Renal cortical epithelial cell (primary cell): ENCODE results near the gene PTOV1. TPM values are rescaled to one million over a fixed set of nuclear protein-coding genes. Genes with fewer than 3 reads are reported as not detected.
A peak's percentile ranks its signal among the peaks of the same experiment; 100 is the strongest.
"Not testable (repeated sequence)": the region's sequence is repeated elsewhere in the genome, so short reads cannot be mapped to it uniquely, and the experiment has no call there.

Experiments used
- DNase-seq: peaks from one replicate; pipeline ENCODE4 v3.0.0-alpha.2; 2011; ENCODE audit warnings: low read depth
- total RNA-seq: library from RNA; depleted of rRNA; stranded (reverse); fragments of >200 nt; gene quantifications from 2 replicates; pipeline ENCODE4 v1.2.3, GENCODE V29; 2014

Gene PTOV1
- total RNA-seq, 1 donor from 2014 or later, result 106 TPM

DNA sequence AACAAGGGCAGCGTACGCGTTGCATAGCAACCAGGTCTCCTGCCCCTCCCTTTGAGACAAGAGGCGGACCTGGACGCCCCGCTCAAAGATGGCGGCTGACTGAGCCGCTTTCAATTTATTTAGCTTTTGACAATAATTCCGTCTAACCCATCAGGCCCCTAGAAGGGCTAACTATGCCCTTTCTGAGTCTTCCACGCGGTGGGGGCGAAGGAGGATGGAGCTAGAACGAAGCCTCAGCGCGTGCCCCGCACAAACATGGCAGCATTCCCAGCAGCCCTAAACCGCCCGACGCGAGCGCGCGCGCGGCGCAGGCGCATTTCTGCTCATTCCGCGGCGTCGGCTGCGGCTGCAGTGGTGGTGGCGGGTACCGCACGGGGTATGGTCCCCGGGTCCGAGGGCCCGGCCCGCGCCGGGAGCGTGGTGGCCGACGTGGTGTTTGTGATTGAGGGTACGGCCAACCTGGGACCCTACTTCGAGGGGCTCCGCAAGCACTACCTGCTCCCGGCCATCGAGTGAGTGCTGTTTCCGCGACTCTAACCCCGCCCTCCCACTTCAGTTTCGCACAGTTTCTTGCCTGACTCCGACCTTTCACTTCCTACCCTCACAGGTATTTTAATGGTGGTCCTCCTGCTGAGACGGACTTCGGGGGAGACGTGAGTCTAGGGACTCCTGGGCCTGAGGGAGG lies 32.9 kb upstream of the PTOV1 start, which contains the start of gene MED25:
Gene MED25, plus strand, starts transcription at position 326 of the 685 bp plus-strand sequence. Its CDS starts 53 bp downstream, at position 379.
- DNase-seq, result peak; percentile 71

GRCh38 chr19:49818649-49819370 lies 32.1 kb upstream of the PTOV1 start:
- no peak for DNase-seq

DNA sequence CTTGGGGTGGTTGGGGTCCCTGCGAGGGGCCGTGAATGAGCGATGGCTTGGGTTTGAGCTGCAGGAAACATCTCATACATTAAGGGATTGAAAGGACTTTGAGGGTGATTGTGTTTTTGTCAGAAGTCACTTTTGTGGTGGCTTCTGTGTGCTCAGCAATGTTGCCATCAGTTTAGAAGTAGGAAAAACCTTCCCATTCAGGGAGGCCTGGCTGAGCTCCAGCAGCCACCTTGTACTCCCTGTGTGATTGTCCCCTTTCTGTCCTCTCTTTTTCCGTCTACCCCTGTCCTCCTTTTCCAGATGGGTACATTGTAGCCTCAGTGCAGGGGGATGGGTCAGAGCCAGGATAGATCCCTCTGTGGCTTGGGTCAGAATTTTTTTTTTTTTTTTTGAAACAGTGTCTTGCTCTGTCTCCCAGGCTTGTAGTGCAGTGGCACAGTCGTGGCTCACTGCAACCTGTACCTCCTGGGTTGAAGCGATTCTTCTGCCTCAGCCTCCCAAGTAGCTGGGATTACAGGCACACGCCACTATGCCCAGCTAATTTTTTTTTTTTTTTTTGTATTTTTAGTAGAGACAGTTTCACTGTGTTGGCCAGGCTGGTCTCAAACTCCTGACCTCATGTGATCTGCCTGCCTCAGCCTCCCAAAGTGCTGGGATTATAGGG lies 31.4 kb upstream of the PTOV1 start:
- not testable (repeated sequence) for DNase-seq

DNA sequence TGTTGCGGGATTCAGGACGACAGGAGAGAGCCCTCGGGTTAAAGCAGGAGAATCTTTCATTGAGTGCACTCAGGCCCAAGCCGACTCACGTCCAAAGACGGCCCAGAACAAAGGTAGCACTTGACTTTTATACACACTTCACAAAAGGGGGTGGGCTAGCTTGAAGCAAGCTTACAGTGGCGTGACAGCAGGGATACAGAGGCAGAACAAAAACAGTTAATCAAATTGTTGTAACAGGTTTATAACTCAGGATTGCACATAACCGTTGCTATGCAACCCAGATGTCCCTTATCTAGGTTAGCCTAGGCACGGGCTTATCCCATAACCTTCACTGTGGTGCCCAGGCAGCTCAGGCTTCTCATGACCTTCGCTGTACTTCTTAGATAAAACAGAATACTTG lies 30.8 kb upstream of the PTOV1 start:
- no peak for DNase-seq

- DNase-seq, result no peak
Measured at GRCh38 chr19:49823472-49823871, 27.5 kb upstream of the PTOV1 start.

DNA sequence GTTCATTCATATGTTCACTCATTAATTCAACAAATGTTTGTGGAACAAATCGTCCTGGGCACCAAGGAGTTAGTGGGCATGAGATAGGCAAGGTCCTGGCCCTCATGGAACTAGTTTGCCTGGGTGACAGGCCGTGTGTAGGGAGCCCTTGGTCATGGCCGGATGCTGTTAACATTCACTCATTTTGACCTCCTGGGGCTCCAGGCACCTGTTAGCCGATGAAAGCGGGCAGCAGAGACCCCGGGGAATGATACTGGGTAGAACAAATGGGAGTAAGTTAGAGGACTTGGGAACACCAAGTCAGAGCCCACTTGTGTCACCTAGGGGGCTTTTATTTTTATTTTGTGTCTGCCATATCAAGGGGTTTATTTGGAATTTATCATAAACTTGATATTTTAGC lies 26.3 kb upstream of the PTOV1 start:
- no peak for DNase-seq

DNA sequence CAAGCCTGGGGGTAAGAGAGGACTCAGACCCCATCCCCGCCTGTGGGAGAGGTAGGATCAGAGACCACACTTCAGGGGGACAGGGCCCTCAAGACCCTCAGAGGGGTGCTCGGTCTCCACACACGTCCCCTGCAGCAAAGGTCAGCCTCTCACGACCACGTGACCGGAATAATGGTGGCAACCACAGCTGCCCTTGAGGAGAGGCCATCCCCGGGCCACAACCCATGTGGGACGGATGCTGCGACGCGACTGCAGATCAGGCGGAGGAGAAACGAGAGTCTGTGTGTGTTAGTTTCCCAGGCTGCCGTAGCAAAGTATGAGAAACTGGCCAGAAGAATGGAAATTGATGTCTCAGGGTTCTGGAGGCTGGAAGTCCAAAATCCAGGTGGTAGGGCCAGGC lies 23.9 kb upstream of the PTOV1 start:
- no peak for DNase-seq

DNA sequence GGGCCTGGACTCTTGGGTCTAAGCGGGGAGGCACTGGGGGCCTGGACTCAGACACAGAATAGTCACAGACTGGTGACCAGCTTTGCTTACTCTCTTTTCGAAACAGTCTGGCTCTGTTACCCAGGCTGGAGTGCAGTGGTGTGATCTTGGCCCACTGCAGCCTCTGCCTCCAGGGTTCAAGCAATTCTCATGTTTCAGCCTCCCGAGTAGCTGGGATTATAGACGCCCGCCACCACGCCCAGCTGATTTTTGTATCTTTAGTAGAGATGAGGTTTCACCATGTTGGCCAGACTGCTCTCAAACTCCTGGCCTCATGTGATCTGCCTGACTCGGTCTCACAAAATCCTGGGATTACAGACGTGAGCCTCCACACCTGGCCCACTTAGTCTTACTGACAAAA lies 21.8 kb upstream of the PTOV1 start:
- no peak for DNase-seq

- no peak for DNase-seq
Measured at GRCh38 chr19:49829721-49830120, 21.2 kb upstream of the PTOV1 start.

GRCh38 chr19:49830766-49831165 lies 20.2 kb upstream of the PTOV1 start:
- DNase-seq, result no peak

DNA sequence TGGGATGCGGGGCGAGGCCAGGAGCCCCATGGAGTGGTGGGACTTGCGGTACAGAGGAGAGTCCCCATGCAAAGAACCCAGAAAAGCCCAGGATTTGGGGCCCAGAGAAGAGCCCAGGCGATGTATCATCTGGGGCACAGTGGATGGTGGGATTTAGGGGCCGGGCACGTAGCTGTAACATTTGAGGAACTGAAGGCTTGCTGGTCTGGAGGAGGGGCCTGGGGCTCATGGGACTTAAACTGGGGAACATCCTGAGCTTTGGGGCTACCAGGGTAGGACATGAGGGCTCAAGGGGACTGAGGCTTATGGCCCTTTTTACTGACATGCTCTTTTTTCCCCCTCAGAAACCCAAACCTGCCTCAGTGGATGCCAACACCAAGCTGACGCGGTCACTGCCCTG lies 19.4 kb upstream of the PTOV1 start:
- DNase-seq, result no peak

DNA sequence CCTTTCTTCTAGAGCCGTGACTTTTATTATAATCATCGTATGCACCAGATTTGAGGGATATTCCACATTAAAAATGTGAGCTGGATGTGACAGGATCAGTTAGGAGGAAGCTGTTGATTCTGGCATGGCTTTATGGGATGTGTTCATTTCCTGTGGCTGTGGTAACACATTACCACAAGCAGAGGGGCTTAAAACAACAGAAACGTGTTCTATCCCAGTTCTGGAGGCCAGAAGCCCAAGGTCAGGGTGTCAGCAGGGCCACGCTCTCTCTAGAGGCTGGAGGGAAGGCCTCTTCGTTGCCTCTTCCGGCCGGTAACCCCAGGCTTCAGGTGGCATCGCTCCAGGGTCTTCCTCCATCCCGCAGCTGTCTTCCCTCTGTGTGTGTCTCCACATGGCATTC lies 18.4 kb upstream of the PTOV1 start:
- DNase-seq, result no peak

DNA sequence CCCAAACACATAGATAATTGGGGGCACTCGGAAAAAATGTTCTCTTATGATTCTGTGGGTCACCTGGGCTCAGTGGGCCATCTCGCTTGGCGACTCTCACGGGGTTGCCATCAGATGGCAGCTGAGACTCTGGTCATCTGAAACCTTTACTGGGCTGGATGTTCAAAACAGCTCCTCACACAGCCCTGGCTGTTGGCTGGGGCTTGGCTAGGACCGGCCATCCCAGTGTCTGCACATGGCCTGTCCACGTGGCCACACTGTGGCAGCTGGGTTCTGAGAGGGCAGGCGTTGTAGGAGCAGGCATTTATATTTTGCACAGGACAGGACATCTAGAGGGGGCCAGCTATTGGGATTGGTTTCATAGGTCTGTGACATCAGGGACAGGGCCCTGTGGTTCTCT lies 17.4 kb upstream of the PTOV1 start:
- DNase-seq, result no peak

GRCh38 chr19:49835562-49835961 lies 15.4 kb upstream of the PTOV1 start:
- no peak for DNase-seq

- DNase-seq, result no peak
Measured at GRCh38 chr19:49836176-49837008, 14.6 kb upstream of the PTOV1 start.

DNA sequence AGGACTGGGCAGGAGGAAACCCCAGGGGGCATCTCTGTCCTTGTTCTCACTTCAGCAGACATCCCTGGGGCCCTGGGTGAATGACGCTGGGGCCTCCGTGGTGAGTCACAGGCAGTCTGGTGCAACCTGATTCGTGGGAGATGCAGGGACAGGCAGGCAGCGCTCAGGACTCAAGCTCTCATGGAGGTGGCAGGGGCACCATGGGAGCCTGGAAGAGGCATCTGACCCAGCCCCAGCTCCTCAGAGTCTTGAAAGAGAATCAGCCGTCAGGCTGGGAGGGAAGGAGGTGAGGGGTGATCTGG lies 14.0 kb upstream of the PTOV1 start:
- no peak for DNase-seq

DNA sequence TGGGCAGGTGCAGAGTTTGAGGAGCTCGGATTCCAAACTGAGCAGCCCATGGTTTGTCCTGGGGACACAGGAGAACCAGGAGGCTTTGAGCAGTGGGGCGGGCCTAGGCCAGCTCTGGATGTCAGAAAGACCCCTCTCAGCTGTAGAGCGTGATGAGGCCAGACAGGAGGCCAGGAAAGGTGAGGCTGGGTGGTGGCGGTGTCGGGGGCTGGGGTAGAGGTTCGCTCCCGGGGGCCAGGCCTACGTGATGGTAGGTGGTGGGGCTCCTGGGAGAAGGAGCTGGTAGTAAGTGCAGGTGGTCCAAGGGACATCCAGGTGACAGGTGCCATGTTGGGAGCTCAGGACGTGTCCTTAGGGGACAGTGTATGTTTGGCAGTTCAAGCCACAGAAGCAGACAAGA lies 13.5 kb upstream of the PTOV1 start:
- DNase-seq, result no peak

DNA sequence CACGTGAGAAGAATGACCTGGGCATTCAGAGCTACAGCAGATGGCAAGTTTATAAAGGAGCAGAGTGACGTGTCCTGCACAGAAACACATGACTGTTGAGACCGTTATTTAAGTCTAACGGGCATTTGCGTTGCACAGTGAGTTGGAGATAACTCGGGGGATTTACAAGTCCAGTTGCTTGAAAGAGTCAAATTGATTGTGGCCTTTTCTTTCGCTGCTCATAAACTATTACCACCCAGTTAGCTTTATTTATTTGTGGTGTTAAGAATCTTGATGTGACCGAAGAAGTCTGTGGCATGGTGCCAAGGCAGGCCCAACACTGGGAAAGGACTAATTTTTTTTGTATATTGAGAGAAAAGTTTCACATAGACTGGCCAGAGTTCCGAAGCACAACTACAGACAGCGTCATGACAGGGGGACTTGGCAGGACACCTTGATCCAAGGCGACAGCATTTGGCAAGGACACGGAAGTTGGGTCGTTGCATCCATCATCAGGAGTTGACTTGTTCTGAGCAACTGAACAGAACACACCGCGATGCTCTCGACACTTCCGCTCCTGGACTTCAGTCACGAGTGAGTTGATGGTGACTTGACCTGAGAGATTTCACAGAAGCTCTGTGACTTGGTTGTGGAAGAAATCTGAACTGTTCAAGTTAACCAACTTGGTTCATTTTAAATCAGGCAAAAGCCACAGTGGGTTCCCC lies 11.9 kb upstream of the PTOV1 start:
- no peak for DNase-seq

GRCh38 chr19:49839713-49840112 lies 11.2 kb upstream of the PTOV1 start:
- no peak for DNase-seq

DNA sequence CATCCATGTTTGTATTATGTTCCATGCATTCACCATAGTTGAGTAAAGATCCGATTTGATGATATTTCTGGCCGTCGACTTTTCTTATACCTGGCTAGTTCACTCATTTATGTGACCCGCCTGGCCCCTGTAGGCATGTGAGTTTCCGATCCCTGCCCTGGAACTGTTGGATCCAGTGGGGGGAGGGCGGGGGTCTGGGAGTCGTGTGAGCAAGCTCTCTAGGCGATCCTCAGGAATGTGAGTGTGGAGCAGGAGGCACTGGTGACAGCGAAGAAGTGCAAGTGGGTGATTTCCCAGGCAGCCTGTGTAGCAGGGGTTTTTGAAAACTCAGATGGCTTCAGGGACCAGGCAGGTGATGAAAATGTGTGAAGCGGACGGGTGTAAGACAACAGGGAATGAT lies 10.6 kb upstream of the PTOV1 start:
- DNase-seq, result no peak

DNA sequence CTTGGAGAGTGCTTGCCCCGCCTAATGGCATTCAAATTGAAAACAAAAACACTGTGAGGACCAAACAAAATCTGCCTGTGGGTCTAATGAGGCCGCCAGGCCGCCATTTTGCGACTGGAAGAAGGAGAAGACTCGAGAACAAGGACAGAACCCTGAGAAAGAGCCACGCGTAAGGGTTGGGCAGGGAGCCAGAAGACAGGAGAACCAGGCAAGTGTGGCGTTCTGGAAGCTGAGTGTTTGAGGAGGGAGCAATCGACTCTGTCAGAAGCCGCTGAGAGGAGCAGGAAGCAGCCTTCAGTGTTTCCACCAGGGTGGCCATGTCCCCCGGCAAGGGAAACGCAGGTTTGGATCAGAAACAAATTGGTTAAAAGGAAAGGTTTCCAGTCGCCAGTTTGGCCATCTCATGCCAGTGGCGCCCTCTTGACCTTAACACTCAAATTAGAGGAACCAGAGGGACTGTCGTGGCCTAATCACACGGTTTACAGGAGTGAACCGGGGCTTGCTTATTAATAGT lies 10.2 kb upstream of the PTOV1 start:
- DNase-seq, result no peak
